Endothelial cell of umbilical vein (primary cell): Measurements from ENCODE around the gene SMAD3.

Experiments used
- CTCF ChIP-seq, 2 donors: IDR thresholded peaks; 1 replicate in 1 of 2; 2 replicates in 1 of 2; pipeline ENCODE4 v1.5.1; 2011; ENCODE audit warnings: low read length in 2 of 2, mild to moderate bottlenecking in 2 of 2, moderate library complexity in 2 of 2, control low read depth in 1 of 2, inconsistent platforms in 1 of 2, low read depth in 1 of 2; ENCODE audit not compliant: insufficient read depth in 1 of 2; ENCODE audit errors: extremely low read depth in 1 of 2
- EZH2 ChIP-seq: IDR thresholded peaks from 2 replicates; pipeline ENCODE4 v1.6.1; 2012; ENCODE audit warnings: borderline replicate concordance, low read depth, mild to moderate bottlenecking, moderate library complexity, low read length, inconsistent platforms; ENCODE audit not compliant: severe bottlenecking
- FOS ChIP-seq: IDR thresholded peaks from 2 replicates; pipeline ENCODE4 v1.6.1; 2011; ENCODE audit warnings: mild to moderate bottlenecking, low read length, moderate library complexity, borderline replicate concordance; ENCODE audit not compliant: insufficient read depth
- GATA2 ChIP-seq: IDR thresholded peaks from 2 replicates; pipeline ENCODE4 v1.7.0; 2011; ENCODE audit warnings: low read depth, mild to moderate bottlenecking, moderate library complexity, mixed read lengths, low read length; ENCODE audit not compliant: insufficient read length, insufficient read depth
- JUN ChIP-seq: IDR thresholded peaks from 2 replicates; pipeline ENCODE4 v1.6.1; 2011; ENCODE audit warnings: borderline replicate concordance, low read depth; ENCODE audit not compliant: insufficient read length, insufficient read depth
- MYC ChIP-seq: IDR thresholded peaks from one replicate; pipeline ENCODE4 v1.6.1; 2011; ENCODE audit warnings: mild to moderate bottlenecking, low read depth, low read length
- POLR2A ChIP-seq: IDR thresholded peaks from 2 replicates; pipeline ENCODE4 v1.6.1; 2012; ENCODE audit warnings: low read depth, mild to moderate bottlenecking, control low read depth, low read length
- POLR2AphosphoS5 ChIP-seq: IDR thresholded peaks from 2 replicates; pipeline ENCODE4 v1.6.1; 2012; ENCODE audit warnings: low read depth, mild to moderate bottlenecking, control low read depth, low read length, moderate library complexity; ENCODE audit not compliant: insufficient read depth
- TF ChIP-seq, protein P1 (sequence below): IDR thresholded peaks from 2 replicates; pipeline ENCODE4 v1.6.1; 2011; ENCODE audit not compliant: insufficient read depth, insufficient read length

DNA sequence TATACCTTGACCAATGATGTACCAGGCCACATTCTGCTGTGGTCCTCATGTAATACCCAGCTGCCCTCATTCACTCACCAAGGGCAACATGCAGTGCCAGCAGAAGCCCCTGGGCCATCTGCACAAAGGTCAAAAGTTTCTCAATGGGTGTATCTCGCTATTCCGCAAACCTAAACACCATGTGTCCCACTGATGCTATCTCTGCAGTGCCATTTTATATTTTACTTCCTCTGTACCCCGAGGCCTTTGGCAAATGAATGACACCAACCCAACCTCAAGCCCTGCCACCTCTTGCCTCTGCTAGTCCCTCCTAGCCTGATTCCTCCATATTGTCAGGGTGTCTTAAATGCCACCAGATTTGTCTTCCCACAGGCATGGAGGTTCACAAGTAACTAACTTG, 129.9 kb downstream of the SMAD3 start:
- no peak for TF ChIP-seq CTCF (IDR thresholded peaks at IDR 0.05; ENCODE audit: extremely low read depth in 1 of 2, insufficient read depth in 1 of 2, low read depth in 1 of 2, low read length in 2 of 2)
- no peak for TF ChIP-seq EZH2
- TF ChIP-seq, protein P1, sequence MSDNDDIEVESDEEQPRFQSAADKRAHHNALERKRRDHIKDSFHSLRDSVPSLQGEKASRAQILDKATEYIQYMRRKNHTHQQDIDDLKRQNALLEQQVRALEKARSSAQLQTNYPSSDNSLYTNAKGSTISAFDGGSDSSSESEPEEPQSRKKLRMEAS, result no peak
- no peak for TF ChIP-seq POLR2A
- no peak for TF ChIP-seq GATA2
- TF ChIP-seq JUN, result no peak
- TF ChIP-seq FOS, result no peak
- no peak for TF ChIP-seq POLR2AphosphoS5
- no peak for TF ChIP-seq MYC
